Ascending aorta (tissue), 2 donors: Measurements from ENCODE around the gene GLCE. TPM values are rescaled to one million over a fixed set of nuclear protein-coding genes. Genes with fewer than 3 reads are reported as not detected.

Experiments used
- DNase-seq, 2 donors: peaks; one replicate each; pipeline ENCODE4 v3.0.0-alpha.2; 2019; ENCODE audit warnings: low spot score in 2 of 2
- H3K27ac ChIP-seq, 2 donors: fragments of 200-600 bp; sonication (generic); one replicate each; pipeline ENCODE4 v1.5.1; 2016 to 2017; ENCODE audit warnings: mild to moderate bottlenecking in 1 of 2
- H3K27me3 ChIP-seq: fragments of 200-600 bp; sonication (generic); one replicate; pipeline ENCODE4 v1.5.1; 2017
- H3K36me3 ChIP-seq, 2 donors: fragments of 200-600 bp; sonication (generic); one replicate each; pipeline ENCODE4 v1.5.1; 2016
- H3K4me1 ChIP-seq, 2 donors: fragments of 200-600 bp; sonication (generic); one replicate each; pipeline ENCODE4 v1.5.1; 2016 to 2017; ENCODE audit warnings: mild to moderate bottlenecking in 1 of 2
- H3K4me3 ChIP-seq, 2 donors: fragments of 200-600 bp; sonication (generic); one replicate each; pipeline ENCODE4 v1.5.1; 2016 to 2017; ENCODE audit warnings: mild to moderate bottlenecking in 1 of 2
- H3K9me3 ChIP-seq, 2 donors: fragments of 200-600 bp; sonication (generic); one replicate each; pipeline ENCODE4 v1.5.1; 2016
- CTCF ChIP-seq, 3 experiments: fragments of 200-600 bp in 2 of 3; fragments of 450-650 bp in 1 of 3; sonication (generic) in 2 of 3; IDR thresholded peaks; one replicate each; pipeline ENCODE4 v1.5.1; 2016 to 2019; ENCODE audit warnings: antibody characterized with exemption in 3 of 3, mild to moderate bottlenecking in 1 of 3, moderate library complexity in 1 of 3
- intact Hi-C: fragments of 100-400 bp; cut with DNase I; formaldehyde crosslinking; loops from one replicate; pipeline ENCODE4 v1.15.1; 2023
- total RNA-seq: library from RNA; depleted of rRNA; stranded (reverse); fragments of >200 nt; gene quantifications from one replicate; pipeline ENCODE4 v1.1.0, GENCODE V29; 2016

Gene GLCE
- total RNA-seq, 1 donor from 2014 or later, result 13.9 TPM

- TF ChIP-seq CTCF (IDR thresholded peaks at IDR 0.05), result no peak
- no peak overlapping the region for H3K4me3 ChIP-seq
- H3K4me1 ChIP-seq, result peaks cover 0 to 10% of the 10 kb centered on the region in 2 donors
- H3K27me3 ChIP-seq, result peaks cover 17% of the 10 kb centered on the region
- DNase-seq, result no peak
- H3K36me3 ChIP-seq, result no peaks in the 10 kb centered on the region
- intact Hi-C loops, result no loop called here
- H3K9me3 ChIP-seq, result no peaks in the 10 kb centered on the region
- no peak overlapping the region for H3K27ac ChIP-seq
These were observed 142.5 kb downstream of the GLCE start for GRCh38 chr15:69302929-69303328.

- H3K27me3 ChIP-seq, result peaks cover 17% of the 10 kb centered on the region
- no peaks in the 10 kb centered on the region for H3K36me3 ChIP-seq
- no peak overlapping the region for H3K27ac ChIP-seq
- TF ChIP-seq CTCF (IDR thresholded peaks at IDR 0.05), result no peak
- no peak overlapping the region for H3K4me3 ChIP-seq
- intact Hi-C loops, result no loop called here
- DNase-seq, result no peak
- H3K4me1 ChIP-seq, result peaks cover 0 to 10% of the 10 kb centered on the region in 2 donors
- H3K9me3 ChIP-seq, result no peaks in the 10 kb centered on the region
These were observed 143.1 kb downstream of the GLCE start for GRCh38 chr15:69303337-69304181.

DNA sequence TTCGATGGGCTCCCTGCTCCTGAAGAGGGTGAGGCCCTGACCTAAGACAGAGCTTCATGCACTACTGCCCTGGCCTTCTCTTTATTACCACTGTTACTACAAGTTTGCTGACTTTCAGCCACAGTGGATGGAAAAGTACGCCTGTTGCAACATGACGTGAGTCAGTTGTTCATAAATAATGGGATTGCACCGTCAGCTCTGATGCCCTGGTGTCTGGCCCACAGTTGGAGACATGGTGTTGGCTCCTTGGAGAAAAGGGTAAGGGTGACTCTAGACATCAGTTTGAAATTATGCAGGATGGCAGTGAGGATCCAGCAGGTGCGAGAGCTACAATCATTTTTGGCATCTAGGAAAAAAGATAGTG lies 143.7 kb downstream of the GLCE start:
- Histone ChIP-seq H3K36me3 (no peaks in the 10 kb centered on the region), H3K27ac (no peak overlapping the region), H3K4me3 (no peak overlapping the region), H3K27me3 (peaks cover 13% of the 10 kb centered on the region), H3K9me3 (no peaks in the 10 kb centered on the region), H3K4me1 (peaks cover 0 to 7% of the 10 kb centered on the region in 2 donors)
- DNase-seq, result no peak
- intact Hi-C loops, result no loop called here
- no peak for TF ChIP-seq CTCF (IDR thresholded peaks at IDR 0.05)

- TF ChIP-seq CTCF (IDR thresholded peaks at IDR 0.05), result no peak
- DNase-seq, result no peak
- no peak overlapping the region for H3K27ac ChIP-seq
These were observed 144.9 kb downstream of the GLCE start for GRCh38 chr15:69305204-69305931.

DNA sequence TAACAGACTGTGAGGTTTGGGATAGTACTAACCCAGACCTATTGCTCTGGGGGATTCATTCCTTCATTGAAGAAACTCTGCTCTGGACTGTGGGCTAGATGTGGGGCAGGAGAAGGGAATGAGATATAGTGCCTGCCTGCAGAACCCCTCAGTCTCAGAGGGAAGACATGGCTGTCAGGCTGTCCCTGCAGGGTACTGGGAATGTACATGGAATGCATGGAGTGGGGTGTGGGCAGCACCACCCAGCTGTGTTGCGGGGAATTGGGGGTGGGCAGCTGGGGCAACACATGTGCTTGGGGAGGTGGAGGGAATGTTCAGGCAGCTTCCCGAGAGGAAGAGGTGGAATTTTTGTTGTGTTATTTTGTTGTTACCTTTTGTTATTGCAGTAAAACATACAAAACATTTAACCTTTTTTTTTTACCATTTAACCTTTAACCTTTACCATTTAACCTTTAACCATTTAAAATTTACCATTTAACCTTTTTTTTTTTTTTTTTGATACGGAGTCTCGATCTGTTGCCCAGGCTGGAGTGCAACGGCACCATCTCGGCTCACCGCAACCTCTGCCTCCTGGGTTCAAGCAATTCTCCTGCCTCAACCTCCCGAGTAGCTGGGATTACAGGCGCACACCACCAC lies 145.6 kb downstream of the GLCE start:
- Histone ChIP-seq H3K27ac (no peak overlapping the region), H3K36me3 (no peaks in the 10 kb centered on the region), H3K9me3 (no peaks in the 10 kb centered on the region), H3K4me1 (no peaks in the 10 kb centered on the region), H3K4me3 (no peak overlapping the region), H3K27me3 (no peaks in the 10 kb centered on the region)
- no peak for TF ChIP-seq CTCF (IDR thresholded peaks at IDR 0.05)
- no peak for DNase-seq
- intact Hi-C loops, result no loop called here

More at GRCh38 chr15:69305204-69305931, 144.9 kb downstream of the GLCE start:
- H3K4me3 ChIP-seq, result no peak overlapping the region
- peaks cover under 1% of the 10 kb centered on the region for H3K27me3 ChIP-seq
- H3K36me3 ChIP-seq, result no peaks in the 10 kb centered on the region
- no peaks in the 10 kb centered on the region for H3K4me1 ChIP-seq
- intact Hi-C loops, result no loop called here
- H3K9me3 ChIP-seq, result no peaks in the 10 kb centered on the region
